ENCODE data around the gene KRTAP12-2.

The KRTAP12-2 gene

GRCh38 chr21:44626673-44627143 is 40.0 kb downstream of the KRTAP12-2 start, which contains the start of gene KRTAP10-9:
Gene KRTAP10-9, plus strand, starts transcription at chr21:44627093. Its CDS starts 79 bp downstream, at chr21:44627172.
- DNase-seq (ENCODE audit: low read depth): no peak

- DNase-seq (ENCODE audit: low read depth): no peak
Measured at GRCh38 chr21:44626262-44626661, 40.5 kb downstream of the KRTAP12-2 start.

- no peak for DNase-seq (ENCODE audit: low read depth)
Measured at GRCh38 chr21:44625756-44626155, 41.0 kb downstream of the KRTAP12-2 start.

GRCh38 chr21:44623575-44623974 is 43.2 kb downstream of the KRTAP12-2 start:
- no peak for DNase-seq (ENCODE audit: low read depth)

- no peak for DNase-seq (ENCODE audit: low read depth)
Measured at GRCh38 chr21:44619886-44620285, 46.8 kb downstream of the KRTAP12-2 start.

- DNase-seq (ENCODE audit: low read depth): no peak
Measured at GRCh38 chr21:44618909-44619308, 47.8 kb downstream of the KRTAP12-2 start.

- DNase-seq (ENCODE audit: low read depth): no peak
Measured at GRCh38 chr21:44618504-44618903, 48.2 kb downstream of the KRTAP12-2 start.

GRCh38 chr21:44617071-44617501 is 49.6 kb downstream of the KRTAP12-2 start:
- no peak for DNase-seq (ENCODE audit: low read depth)

GRCh38 chr21:44616591-44616926 is 50.2 kb downstream of the KRTAP12-2 start:
- DNase-seq (ENCODE audit: low read depth): no peak
